PC-9 (cell line): Measurements from ENCODE around the gene SIPA1L2. TPM values are rescaled to one million over a fixed set of nuclear protein-coding genes. Genes with fewer than 3 reads are reported as not detected.

ENCODE experiments used
- BruUV-seq: library from RNA; stranded (reverse); fragments of 400-500 nt; replicated peaks from 2 replicates; lab custom pipeline; 2021; lab: Mats Ljungman, UMichigan
- CTCF ChIA-PET: fragments of 300-600 bp; sonication (Branson Sonifier 250); formaldehyde crosslinking; loops from one replicate; lab custom pipeline; 2022; ENCODE audit warnings: antibody characterized with exemption; lab: Charles Lee
- POLR2A ChIA-PET: fragments of 300-600 bp; sonication (Branson Sonifier 250); formaldehyde crosslinking; loops from one replicate; lab custom pipeline; 2022; ENCODE audit warnings: antibody characterized with exemption; ENCODE audit not compliant: unreplicated experiment; lab: Charles Lee
- DNase-seq, 2 experiments: peaks; one replicate each; pipeline versions ENCODE4 v3.0.0 to v3.0.0-alpha.2; 2015 to 2022; ENCODE audit warnings: mixed read lengths in 1 of 2
- H2AFZ ChIP-seq: fragments of 200-600 bp; sonication (generic); 2 replicates; pipeline ENCODE4 v1.8.1; 2017; ENCODE audit warnings: antibody characterized with exemption
- H3F3A ChIP-seq: fragments of 200-600 bp; sonication (generic); 2 replicates; pipeline ENCODE4 v1.8.1; 2017; ENCODE audit warnings: antibody characterized with exemption, mild to moderate bottlenecking, low read depth; ENCODE audit not compliant: insufficient read depth
- H3K27ac ChIP-seq: fragments of 200-600 bp; sonication (generic); 2 replicates; pipeline ENCODE4 v1.6.1; 2016; ENCODE audit warnings: mixed run types
- H3K27me3 ChIP-seq: fragments of 200-600 bp; sonication (generic); 2 replicates; pipeline ENCODE4 v1.6.1; 2016; ENCODE audit warnings: low read depth, mixed run types; ENCODE audit not compliant: insufficient read depth
- H3K36me3 ChIP-seq: fragments of 200-600 bp; sonication (generic); 2 replicates; pipeline ENCODE4 v1.6.1; 2016; ENCODE audit warnings: low read depth, mixed run types
- H3K4me1 ChIP-seq: fragments of 200-600 bp; sonication (generic); replicated peaks from 2 replicates; pipeline ENCODE4 v1.6.1; 2016; ENCODE audit warnings: mixed run types; ENCODE audit not compliant: insufficient read depth
- H3K4me2 ChIP-seq: fragments of 200-600 bp; sonication (generic); 2 replicates; pipeline ENCODE4 v1.6.1; 2017; ENCODE audit warnings: mixed run types
- H3K4me3 ChIP-seq: fragments of 200-600 bp; sonication (generic); 2 replicates; pipeline ENCODE4 v1.6.1; 2016; ENCODE audit warnings: mixed run types
- H3K79me2 ChIP-seq: fragments of 200-600 bp; sonication (generic); 2 replicates; pipeline ENCODE4 v1.6.1; 2017; ENCODE audit warnings: low read depth, mixed run types
- H3K9me2 ChIP-seq: fragments of 200-600 bp; sonication (generic); 2 replicates; pipeline ENCODE4 v1.8.1; 2017; ENCODE audit warnings: mild to moderate bottlenecking; ENCODE audit not compliant: insufficient read depth
- H3K9me3 ChIP-seq: fragments of 200-600 bp; sonication (generic); 2 replicates; pipeline ENCODE4 v1.8.1; 2016; ENCODE audit warnings: low read depth; ENCODE audit not compliant: insufficient read depth
- H4K20me1 ChIP-seq: fragments of 200-600 bp; sonication (generic); 2 replicates; pipeline ENCODE4 v1.8.1; 2017; ENCODE audit not compliant: insufficient read depth
- EZH2 ChIP-seq: fragments of 200-600 bp; sonication (generic); IDR thresholded peaks from 2 replicates; pipeline ENCODE4 v1.8.0; 2017; ENCODE audit warnings: antibody characterized with exemption, low read depth
- intact Hi-C: fragments of 100-400 bp; cut with micrococcal nuclease; formaldehyde crosslinking; loops from one replicate; pipeline ENCODE4 v1.10.0; 2022; ENCODE audit not compliant: unreplicated experiment
- total RNA-seq: library from RNA; stranded (reverse); gene quantifications from 2 replicates; pipeline ENCODE4 v1.2.3, GENCODE V29; 2021
- TF ChIP-seq, protein P1 (sequence below): fragments of 200-600 bp; sonication (generic); conservative IDR thresholded peaks from 2 replicates; pipeline ENCODE4 v1.6.1; 2017; ENCODE audit warnings: mixed run types, antibody characterized with exemption, mild to moderate bottlenecking, moderate library complexity

The SIPA1L2 gene
- total RNA-seq, 1 experiment from 2014 or later = not detected

GRCh38 chr1:232624546-232625281 lies 5.2 kb downstream of the SIPA1L2 start:
- Histone ChIP-seq H3K27me3 (no peaks in the 10 kb centered on the region), H3K27ac (no peak overlapping the region), H2AFZ (no peak overlapping the region), H3K36me3 (no peaks in the 10 kb centered on the region), H3K79me2 (no peaks in the 10 kb centered on the region; the same call in 1 of the 2 replicates), H3F3A (peaks cover 18% of the 10 kb centered on the region), H3K4me3 (no peak overlapping the region), H4K20me1 (no peaks in the 10 kb centered on the region), H3K9me2 (no peaks in the 10 kb centered on the region), H3K4me1 (peaks cover 27% of the 10 kb centered on the region), H3K4me2 (no peak overlapping the region), H3K9me3 (no peaks in the 10 kb centered on the region)
- intact Hi-C loops = no loop called here
- POLR2A ChIA-PET = no interaction called here
- BruUV-seq = no TSS peak
- CTCF ChIA-PET = no interaction called here
- no peak for DNase-seq
- TF ChIP-seq, protein P1, sequence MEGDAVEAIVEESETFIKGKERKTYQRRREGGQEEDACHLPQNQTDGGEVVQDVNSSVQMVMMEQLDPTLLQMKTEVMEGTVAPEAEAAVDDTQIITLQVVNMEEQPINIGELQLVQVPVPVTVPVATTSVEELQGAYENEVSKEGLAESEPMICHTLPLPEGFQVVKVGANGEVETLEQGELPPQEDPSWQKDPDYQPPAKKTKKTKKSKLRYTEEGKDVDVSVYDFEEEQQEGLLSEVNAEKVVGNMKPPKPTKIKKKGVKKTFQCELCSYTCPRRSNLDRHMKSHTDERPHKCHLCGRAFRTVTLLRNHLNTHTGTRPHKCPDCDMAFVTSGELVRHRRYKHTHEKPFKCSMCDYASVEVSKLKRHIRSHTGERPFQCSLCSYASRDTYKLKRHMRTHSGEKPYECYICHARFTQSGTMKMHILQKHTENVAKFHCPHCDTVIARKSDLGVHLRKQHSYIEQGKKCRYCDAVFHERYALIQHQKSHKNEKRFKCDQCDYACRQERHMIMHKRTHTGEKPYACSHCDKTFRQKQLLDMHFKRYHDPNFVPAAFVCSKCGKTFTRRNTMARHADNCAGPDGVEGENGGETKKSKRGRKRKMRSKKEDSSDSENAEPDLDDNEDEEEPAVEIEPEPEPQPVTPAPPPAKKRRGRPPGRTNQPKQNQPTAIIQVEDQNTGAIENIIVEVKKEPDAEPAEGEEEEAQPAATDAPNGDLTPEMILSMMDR = no peak
- no peak for TF ChIP-seq EZH2

- Histone ChIP-seq H3K27me3 (no peaks in the 10 kb centered on the region), H3K4me3 (no peak overlapping the region), H3K4me1 (peaks cover 27% of the 10 kb centered on the region), H3K4me2 (no peak overlapping the region), H3K9me2 (no peaks in the 10 kb centered on the region), H2AFZ (no peak overlapping the region), H3K9me3 (no peaks in the 10 kb centered on the region), H3K79me2 (no peaks in the 10 kb centered on the region; the same call in 1 of the 2 replicates), H3K36me3 (no peaks in the 10 kb centered on the region), H3F3A (peaks cover 13% of the 10 kb centered on the region), H4K20me1 (no peaks in the 10 kb centered on the region), H3K27ac (no peak overlapping the region)
- no peak for DNase-seq
- no TSS peak for BruUV-seq
- no peak for TF ChIP-seq EZH2
- TF ChIP-seq, protein P1 = no peak
- POLR2A ChIA-PET = no interaction called here
- CTCF ChIA-PET = no interaction called here
- intact Hi-C loops = no loop called here
Observed at GRCh38 chr1:232622981-232623380, 7.0 kb downstream of the SIPA1L2 start.

- no peak overlapping the region for H3K27ac ChIP-seq
Observed at GRCh38 chr1:232622378-232622777, 7.6 kb downstream of the SIPA1L2 start.

More at GRCh38 chr1:232622378-232622777, 7.6 kb downstream of the SIPA1L2 start:
- intact Hi-C loops = no loop called here
- TF ChIP-seq, protein P1 = no peak
- no peak for TF ChIP-seq EZH2
- no peaks in the 10 kb centered on the region for H3K36me3 ChIP-seq
- no peaks in the 10 kb centered on the region for H3K27me3 ChIP-seq
- DNase-seq = no peak
- H3K79me2 ChIP-seq = no peaks in the 10 kb centered on the region; the same call in 1 of the 2 replicates
- no peaks in the 10 kb centered on the region for H3K9me2 ChIP-seq
- ChIA-PET CTCF (no interaction called here), POLR2A (no interaction called here)
- peaks cover 25% of the 10 kb centered on the region for H3K4me1 ChIP-seq
- no peak overlapping the region for H3K4me3 ChIP-seq
- BruUV-seq = no TSS peak
- no peak overlapping the region for H2AFZ ChIP-seq
- no peaks in the 10 kb centered on the region for H4K20me1 ChIP-seq
- no peaks in the 10 kb centered on the region for H3K9me3 ChIP-seq
- H3K4me2 ChIP-seq = no peak overlapping the region
- H3F3A ChIP-seq = peaks cover 9% of the 10 kb centered on the region
